Germinal center (tissue), 1 donor: ENCODE measurements around the gene UIMC1.

Experiments used
- DNase-seq: peaks from one replicate; pipeline ENCODE4 v3.0.0; 2012; ENCODE audit warnings: mixed read lengths, low spot score

Gene UIMC1

DNA sequence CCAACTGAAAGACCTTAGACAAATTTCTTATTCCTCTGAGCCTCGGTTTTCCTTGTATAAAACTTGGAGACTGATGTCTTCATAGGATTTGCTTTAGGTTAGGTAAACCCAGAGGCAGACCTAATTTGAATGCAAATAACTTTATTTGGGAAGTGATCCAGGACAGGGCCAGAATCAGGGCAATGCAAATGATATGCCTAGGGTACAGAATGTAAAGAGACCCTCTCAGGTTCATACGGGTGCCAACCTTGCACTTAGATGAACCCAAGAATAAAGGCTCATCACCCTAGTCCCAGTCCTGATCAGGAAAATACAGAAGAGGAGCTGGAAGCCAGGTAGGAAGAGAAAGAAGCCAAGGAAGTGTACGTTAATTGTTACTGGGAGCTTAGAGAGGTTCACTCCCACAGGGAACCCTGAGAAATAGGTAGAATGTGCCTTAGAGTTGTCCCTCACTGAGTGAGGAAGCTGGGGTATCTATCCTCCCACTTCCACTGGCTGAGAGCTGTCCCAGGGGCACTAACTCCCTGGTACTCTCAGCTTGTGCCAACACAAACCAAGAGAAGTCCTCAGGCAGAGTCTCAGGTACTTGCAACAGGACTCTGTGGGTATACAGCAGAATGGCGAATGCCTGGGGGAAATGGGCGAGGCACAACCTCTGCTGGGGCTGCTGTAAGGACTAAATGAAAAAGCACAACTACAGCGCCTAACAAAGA lies 104.3 kb downstream of the UIMC1 start:
- DNase-seq = no peak

- no peak for DNase-seq
These were observed 105.1 kb downstream of the UIMC1 start for GRCh38 chr5:176901260-176902101.

DNA sequence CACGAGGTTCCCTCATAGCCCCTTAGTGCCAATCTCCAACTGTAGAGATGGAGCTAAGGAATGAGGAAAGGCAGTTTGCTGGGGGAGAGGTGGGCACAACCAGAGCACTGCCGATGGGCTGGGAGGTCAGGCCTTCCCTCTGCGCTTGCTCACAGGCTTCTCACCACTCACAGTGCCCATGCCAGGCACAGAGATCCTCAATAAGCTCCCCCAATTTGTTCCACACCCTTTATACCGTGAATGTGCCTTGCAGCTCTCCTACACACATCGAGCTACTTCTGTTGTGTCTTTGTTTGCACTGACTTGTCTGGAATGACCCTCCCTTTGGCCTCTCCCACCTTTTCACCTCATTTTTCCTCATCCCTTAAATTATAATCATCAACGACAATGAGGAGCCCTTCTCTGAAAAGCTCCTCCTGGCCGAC lies 105.8 kb downstream of the UIMC1 start:
- DNase-seq = no peak

GRCh38 chr5:176899946-176900779 lies 106.4 kb downstream of the UIMC1 start:
- DNase-seq = no peak

DNA sequence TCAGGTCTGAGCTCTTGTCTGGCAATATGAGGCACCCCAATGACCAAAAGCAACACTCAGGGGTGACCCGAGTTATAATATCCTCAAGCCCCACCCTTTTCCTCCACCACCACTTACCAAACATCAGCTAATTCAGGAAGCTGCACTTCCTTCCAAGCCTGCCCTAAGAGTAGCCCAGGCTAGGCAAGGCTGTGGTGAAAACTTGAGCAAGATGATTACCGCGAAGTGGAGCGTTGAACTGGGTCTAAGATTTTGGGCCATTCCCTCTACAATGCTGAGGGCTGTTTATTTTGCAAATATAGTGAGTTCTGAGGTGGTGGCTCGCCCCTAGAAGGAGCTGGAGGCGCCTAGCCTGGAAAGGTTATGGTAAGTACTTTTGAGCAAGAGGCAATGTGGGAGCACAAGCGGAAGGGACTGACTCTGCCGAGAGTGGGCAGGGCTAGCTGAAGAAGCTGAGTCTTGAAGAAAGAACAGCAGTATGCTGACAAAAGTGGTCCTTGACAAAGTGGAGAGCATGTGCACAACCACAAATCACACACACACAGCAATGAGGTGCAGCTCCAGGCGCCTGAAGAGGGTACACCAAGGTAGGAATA lies 107.2 kb downstream of the UIMC1 start, which contains the start of gene HK3:
Gene HK3 (minus strand): TSS at position 51 of the 596 bp plus-strand sequence. CDS start 3,187 bp downstream, outside the sequence.
- no peak for DNase-seq

DNA sequence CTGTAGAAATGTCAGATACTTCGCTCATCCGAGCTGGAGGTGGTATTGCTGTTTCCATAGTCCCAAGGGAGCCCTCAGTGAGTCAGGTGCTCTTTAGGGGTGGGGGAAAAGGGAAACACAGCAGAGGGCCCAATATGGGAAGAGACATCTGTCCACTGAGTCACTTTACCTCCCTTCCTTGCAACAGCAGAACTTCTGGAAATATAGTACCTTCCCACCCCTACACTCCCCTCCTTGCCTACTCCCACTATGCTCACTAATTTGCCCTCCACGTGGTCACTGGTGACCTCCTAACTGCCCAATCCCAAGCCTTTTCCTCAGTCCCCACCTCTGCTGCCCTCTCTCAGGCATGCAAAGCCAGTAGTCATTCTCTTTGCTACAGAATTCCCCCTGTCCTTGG lies 109.3 kb downstream of the UIMC1 start:
- no peak for DNase-seq

DNA sequence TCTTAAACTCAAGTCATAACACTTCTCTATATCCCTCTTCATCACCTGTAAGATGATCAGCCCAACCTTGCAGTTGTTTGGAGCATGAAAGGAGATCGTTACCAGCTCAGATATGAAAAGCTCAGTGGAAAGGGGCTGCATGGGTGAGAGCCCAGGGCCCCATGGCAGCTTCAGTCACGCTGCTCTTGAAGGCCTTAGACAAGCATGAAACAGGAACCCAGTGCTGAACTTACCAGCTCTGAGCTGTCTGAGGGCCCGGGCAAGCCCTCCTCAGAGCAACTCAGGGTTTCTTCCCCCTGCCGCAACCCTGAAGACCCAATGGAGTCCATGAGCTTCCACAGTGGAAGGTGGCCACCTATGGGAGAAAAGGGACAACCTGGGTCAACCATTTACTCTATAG lies 110.7 kb downstream of the UIMC1 start:
- DNase-seq = no peak

DNA sequence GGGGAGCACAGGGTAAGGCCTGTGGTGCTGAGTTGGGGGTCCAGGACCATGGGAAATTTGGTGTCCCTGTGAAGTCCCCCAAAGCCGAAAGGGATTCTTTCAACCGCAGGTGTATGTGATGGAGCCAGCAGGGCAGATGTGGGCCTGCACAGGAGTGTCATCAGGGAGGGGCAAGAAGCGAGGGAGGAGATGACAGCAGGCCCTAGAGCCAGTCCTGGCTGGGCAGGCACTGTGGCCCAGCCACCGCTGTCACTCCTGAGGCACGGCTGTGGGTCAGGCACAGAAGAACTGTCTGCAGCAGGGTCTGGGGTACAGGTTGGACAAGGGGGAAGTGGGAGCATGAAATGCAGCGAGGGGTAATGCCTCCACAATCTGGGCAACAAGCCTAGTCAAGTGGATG lies 112.3 kb downstream of the UIMC1 start:
- no peak for DNase-seq

DNA sequence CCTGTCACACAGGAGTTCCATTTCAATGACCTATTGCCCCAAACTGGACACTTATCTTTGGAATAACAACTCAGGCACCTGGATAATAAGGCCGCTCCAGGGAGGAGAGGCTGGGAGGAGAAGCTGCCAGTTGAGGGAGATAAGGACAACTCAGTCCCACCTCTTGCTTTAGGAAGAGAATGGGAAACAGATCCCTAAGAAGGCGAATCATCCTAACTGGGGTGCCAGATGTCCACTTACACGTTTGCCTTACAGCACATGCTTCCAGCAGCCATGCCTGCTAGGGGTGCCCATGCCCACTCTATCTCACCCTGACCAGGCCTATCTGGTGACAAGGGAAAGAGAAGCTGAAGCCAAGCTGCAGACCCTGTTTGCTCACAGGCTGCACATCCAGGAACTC lies 113.9 kb downstream of the UIMC1 start:
- no peak for DNase-seq

GRCh38 chr5:176891331-176891958 lies 115.1 kb downstream of the UIMC1 start:
- no peak for DNase-seq

DNA sequence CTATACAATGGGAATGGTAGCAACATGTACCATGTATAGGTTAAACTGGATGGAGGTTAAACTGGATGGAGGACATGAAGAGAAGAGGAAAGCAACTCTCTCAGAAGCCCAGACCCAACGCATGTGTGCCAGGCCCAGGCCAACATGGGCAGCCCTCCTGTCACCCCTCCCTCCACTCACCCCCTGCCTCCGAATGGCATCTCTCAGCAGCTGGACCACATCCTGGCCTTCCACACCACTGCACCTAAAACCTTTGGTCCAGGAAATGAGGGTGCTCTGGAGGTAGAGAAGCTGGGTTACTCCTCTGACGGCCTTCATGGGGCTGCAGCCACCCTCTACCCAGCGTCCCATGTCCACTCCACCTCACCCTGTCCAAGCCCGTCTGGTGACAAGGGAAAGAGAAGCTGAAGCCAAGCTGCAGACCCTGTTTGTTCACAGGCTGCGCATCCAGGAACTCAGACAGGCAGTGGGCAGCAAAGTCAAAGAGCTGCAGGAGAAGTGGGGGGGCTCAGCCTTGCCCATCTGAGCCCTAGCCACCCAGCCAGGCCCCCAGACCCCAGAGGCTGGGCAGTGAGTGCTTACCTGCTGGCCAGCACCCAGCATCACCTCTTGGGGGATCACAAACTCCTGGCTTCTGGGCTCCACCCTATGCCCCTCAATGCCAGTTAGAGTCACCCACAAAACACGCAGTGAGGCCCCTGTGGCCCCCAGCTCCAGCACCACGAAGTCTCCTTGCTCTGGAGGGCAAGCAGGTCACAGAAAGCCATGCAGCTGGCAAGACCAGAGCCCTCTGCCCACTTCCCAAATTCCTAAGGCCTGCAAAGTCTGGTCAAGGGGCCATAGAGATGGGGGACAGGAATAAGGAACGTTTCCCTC lies 115.9 kb downstream of the UIMC1 start:
- DNase-seq = no peak

DNA sequence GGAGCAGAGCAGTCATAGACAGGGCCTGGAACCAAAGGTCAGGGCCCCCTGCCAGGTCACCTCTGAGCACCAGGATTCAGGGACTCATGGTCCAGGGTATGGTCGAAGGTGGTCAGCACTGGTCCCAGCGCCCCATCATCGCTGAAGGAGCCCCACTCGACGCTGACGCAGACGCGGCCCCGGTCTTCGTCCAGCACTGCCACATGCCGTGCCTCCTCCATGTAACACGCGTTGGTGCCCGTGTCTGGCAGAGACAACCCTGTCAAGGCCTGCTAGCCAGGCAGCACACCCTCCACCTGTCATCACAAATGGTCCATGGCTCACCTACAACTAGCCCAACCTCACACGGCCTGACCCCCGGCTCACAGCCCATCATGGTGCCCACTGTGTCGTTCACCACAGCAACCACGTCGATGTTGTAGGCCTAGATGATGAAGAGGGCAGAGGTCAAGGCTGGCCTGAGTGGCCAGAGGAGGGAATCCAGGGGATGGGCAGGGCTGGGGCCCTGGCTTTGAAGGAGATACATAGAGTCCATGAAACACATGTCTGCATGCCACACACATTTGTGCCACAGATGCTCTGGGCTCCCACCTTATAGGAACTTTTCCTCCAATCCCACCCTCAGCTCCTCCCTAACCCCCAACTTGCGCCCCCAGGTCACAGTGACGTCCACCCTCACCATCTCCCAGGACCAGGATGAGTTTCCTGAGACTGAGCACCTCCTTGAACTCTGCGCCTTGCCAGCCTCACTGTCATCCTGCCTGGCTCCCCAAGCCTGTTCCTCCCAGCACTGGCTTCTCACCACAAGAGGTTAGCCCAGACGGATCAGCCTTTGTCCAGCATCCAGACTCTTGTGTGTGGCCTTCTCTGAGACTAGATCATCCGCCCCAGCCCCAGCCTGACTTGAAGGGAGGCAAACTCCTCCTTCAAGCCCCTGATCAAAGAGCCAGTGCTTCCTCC lies 117.0 kb downstream of the UIMC1 start:
- no peak for DNase-seq

GRCh38 chr5:176888865-176889165 lies 117.8 kb downstream of the UIMC1 start:
- no peak for DNase-seq

- DNase-seq = no peak
These were observed 118.3 kb downstream of the UIMC1 start for GRCh38 chr5:176888016-176888864.

GRCh38 chr5:176887252-176887849 lies 119.2 kb downstream of the UIMC1 start:
- DNase-seq = no peak

- no peak for DNase-seq
These were observed 120.0 kb downstream of the UIMC1 start for GRCh38 chr5:176886336-176887251.

DNA sequence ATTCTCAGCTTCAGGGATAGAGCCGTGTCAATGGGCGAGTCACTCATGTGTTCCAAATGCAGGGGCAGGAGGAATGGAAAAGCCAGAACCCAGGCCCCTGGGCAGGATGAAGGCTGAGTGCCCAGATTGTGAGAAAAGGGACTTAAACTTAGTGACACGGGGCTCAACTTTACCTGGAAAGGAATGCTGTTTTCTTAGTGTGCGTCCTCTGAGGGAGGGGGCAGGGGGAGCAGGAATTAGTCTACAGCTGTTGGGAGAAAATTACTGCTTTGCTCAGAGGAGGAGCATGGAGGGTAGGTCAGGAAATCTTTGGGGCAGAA lies 122.0 kb downstream of the UIMC1 start:
- DNase-seq = no peak
